Left ventricle myocardium superior (tissue), 1 donor: ENCODE measurements around the gene RDM1. TPM values are rescaled to one million over a fixed set of nuclear protein-coding genes. Genes with fewer than 3 reads are reported as not detected.
A peak's percentile ranks its signal among the peaks of the same experiment; 100 is the strongest.
"Not testable (repeated sequence)": the region's sequence is repeated elsewhere in the genome, so short reads cannot be mapped to it uniquely, and the experiment has no call there.

Source experiments
- ATAC-seq: fragments of 200-7000 bp; cut with Tn5 transposase; one replicate; pipeline ENCODE4 v1.9.1; 2020; ENCODE audit warnings: mild to moderate bottlenecking, moderate library complexity
- DNase-seq: peaks from one replicate; pipeline ENCODE4 v3.0.0-alpha.2; 2020
- intact Hi-C: fragments of 100-400 bp; cut with micrococcal nuclease; formaldehyde crosslinking; loops from one replicate; pipeline ENCODE4 v1.11.0; 2022
- total RNA-seq: library from RNA; stranded (reverse); fragmentation: NEBNext Ultra II Directional; extraction: Animal tissue kit (Norgen Biotek cat#: 25700); gene quantifications from one replicate; pipeline ENCODE4 v1.2.1, GENCODE V29; 2021
- donor health status: DM: no; HTN: yes; CAD: no; lungs with severe emphysema.

Gene RDM1
- total RNA-seq, 1 donor from 2014 or later, result not detected

- intact Hi-C loops, result no loop called here
- DNase-seq, result no peak
Observed at GRCh38 chr17:35906191-35906925, 24.2 kb downstream of the RDM1 start.

GRCh38 chr17:35903451-35903850 is 27.1 kb downstream of the RDM1 start:
- ATAC-seq (no peak), DNase-seq (no peak)
- intact Hi-C loops, result no loop called here

More at GRCh38 chr17:35906191-35906925, 24.2 kb downstream of the RDM1 start:
- ATAC-seq, result no peak

GRCh38 chr17:35901631-35902175 is 28.9 kb downstream of the RDM1 start:
- no peak for DNase-seq
- ATAC-seq, result no peak
- intact Hi-C loops, result no loop called here

- DNase-seq, result no peak
- intact Hi-C loops, result no loop called here
- ATAC-seq, result no peak
Observed at GRCh38 chr17:35900708-35901480, 29.7 kb downstream of the RDM1 start.

- DNase-seq (no peak), ATAC-seq (no peak)
- intact Hi-C loops, result no loop called here
Observed at GRCh38 chr17:35900280-35900679, 30.3 kb downstream of the RDM1 start.

- DNase-seq, result peak; percentile 55
- ATAC-seq, result peak; percentile 75
- intact Hi-C loops, result no loop called here
Observed at GRCh38 chr17:35898283-35899070, 32.1 kb downstream of the RDM1 start.

GRCh38 chr17:35897772-35898171 is 32.8 kb downstream of the RDM1 start:
- ATAC-seq, DNase-seq, intact Hi-C loops: not testable (repeated sequence)

GRCh38 chr17:35895636-35896587 is 34.7 kb downstream of the RDM1 start:
- ATAC-seq, result no peak

GRCh38 chr17:35894206-35894605 is 36.4 kb downstream of the RDM1 start:
- ATAC-seq (no peak), DNase-seq (no peak)
- intact Hi-C loops, result no loop called here

More at GRCh38 chr17:35895636-35896587, 34.7 kb downstream of the RDM1 start:
- intact Hi-C loops, result no loop called here
- DNase-seq, result no peak

- ATAC-seq (no peak), DNase-seq (no peak)
- intact Hi-C loops, result no loop called here
Observed at GRCh38 chr17:35893751-35894150, 36.8 kb downstream of the RDM1 start.

GRCh38 chr17:35892091-35893035 is 38.2 kb downstream of the RDM1 start:
- DNase-seq (no peak), ATAC-seq (no peak)
- intact Hi-C loops, result no loop called here

GRCh38 chr17:35891269-35891668 is 39.3 kb downstream of the RDM1 start:
- DNase-seq (no peak), ATAC-seq (no peak)
- intact Hi-C loops, result no loop called here

- DNase-seq (no peak), ATAC-seq (no peak)
- intact Hi-C loops, result no loop called here
Observed at GRCh38 chr17:35890774-35891155, 39.8 kb downstream of the RDM1 start.

GRCh38 chr17:35889818-35890773 is 40.5 kb downstream of the RDM1 start:
- ATAC-seq (peak; percentile 20), DNase-seq (no peak)
- intact Hi-C loops, result no loop called here

GRCh38 chr17:35889241-35889640 is 41.3 kb downstream of the RDM1 start:
- ATAC-seq, result no peak
- intact Hi-C loops, result no loop called here
- DNase-seq, result no peak
